HepG2 (cell line): ENCODE data around the gene ABCB6. TPM values are rescaled to one million over a fixed set of nuclear protein-coding genes. Genes with fewer than 3 reads are reported as not detected.
A peak's percentile ranks its signal among the peaks of the same experiment; 100 is the strongest.

Experiments used
- CBX1 ChIP-seq: IDR thresholded peaks from one replicate; pipeline ENCODE4 v1.6.1; 2016; ENCODE audit warnings: antibody characterized with exemption, low read depth
- FOSL2 ChIP-seq: sonication (generic); formaldehyde crosslinking; IDR thresholded peaks from 2 replicates; pipeline ENCODE4 v1.4.0; 2020; ENCODE audit warnings: missing genetic modification reagents
- PAF1 ChIP-seq: IDR thresholded peaks from 2 replicates; pipeline ENCODE4 v1.6.1; 2016; ENCODE audit warnings: missing genetic modification reagents, missing compliant biosample characterization
- SATB2 ChIP-seq: sonication (generic); formaldehyde crosslinking; IDR thresholded peaks from 2 replicates; pipeline ENCODE4 v1.5.0; 2020; ENCODE audit warnings: missing genetic modification reagents
- SOX5 ChIP-seq: IDR thresholded peaks from 2 replicates; pipeline ENCODE4 v1.6.1; 2016; ENCODE audit warnings: borderline replicate concordance
- ZBTB1 ChIP-seq: sonication (generic); formaldehyde crosslinking; IDR thresholded peaks from 2 replicates; pipeline ENCODE4 v1.4.0; 2020; ENCODE audit warnings: missing genetic modification reagents, borderline replicate concordance
- ZFP41 ChIP-seq: sonication (generic); formaldehyde crosslinking; IDR thresholded peaks from 2 replicates; pipeline ENCODE4 v1.4.0; 2020; ENCODE audit warnings: mild to moderate bottlenecking, missing genetic modification reagents, borderline replicate concordance
- ZNF136 ChIP-seq: sonication (generic); formaldehyde crosslinking; IDR thresholded peaks from 2 replicates; pipeline ENCODE4 v1.8.1; 2022; ENCODE audit warnings: low read depth, mild to moderate bottlenecking, moderate library complexity, missing genetic modification reagents
- ZNF644 ChIP-seq: IDR thresholded peaks from 2 replicates; pipeline ENCODE4 v1.6.1; 2016; ENCODE audit warnings: low read depth
- ZNF709 ChIP-seq: sonication (generic); formaldehyde crosslinking; IDR thresholded peaks from 2 replicates; pipeline ENCODE4 v1.5.0; 2020; ENCODE audit warnings: mild to moderate bottlenecking, missing genetic modification reagents
- ZNF850 ChIP-seq: sonication (generic); formaldehyde crosslinking; conservative IDR thresholded peaks from 2 replicates; pipeline ENCODE4 v1.9.0; 2021; ENCODE audit warnings: mild to moderate bottlenecking, missing genetic modification reagents
- polyA plus RNA-seq, 8 experiments: library from polyadenylated mRNA; depleted of rRNA in 3 of 8; stranded (reverse) in 7 of 8; unstranded in 1 of 8; fragments of >200 nt; fragmentation: Illumina TruSeq in 4 of 8; extraction: Trizol in 4 of 8; gene quantifications; 2 replicates each; pipeline versions ENCODE4 v1.2.1 to v1.2.3, GENCODE V29; 2011 to 2016; ENCODE audit warnings: low read depth in 4 of 8, missing spikeins in 1 of 8, mixed read lengths in 1 of 8; ENCODE audit not compliant: insufficient read depth in 1 of 8
- total RNA-seq, 5 experiments: library from RNA; depleted of rRNA; stranded (reverse); fragments of >200 nt; fragmentation: Illumina TruSeq; extraction: Trizol; gene quantifications; 2 replicates each; pipeline ENCODE4 v1.2.3, GENCODE V29; 2016; ENCODE audit warnings: low read depth in 1 of 5
- TF ChIP-seq, protein P1 (sequence below): sonication (generic); formaldehyde crosslinking; IDR thresholded peaks from 2 replicates; pipeline ENCODE4 v1.4.0; 2020; ENCODE audit warnings: missing genetic modification reagents
- TF ChIP-seq, protein P2 (sequence below): sonication (generic); formaldehyde crosslinking; IDR thresholded peaks from 2 replicates; pipeline ENCODE4 v1.4.0; 2020; ENCODE audit warnings: missing genetic modification reagents, borderline replicate concordance
- TF ChIP-seq, protein P3 (sequence below): sonication (generic); formaldehyde crosslinking; IDR thresholded peaks from 2 replicates; pipeline ENCODE4 v1.4.0; 2020; ENCODE audit warnings: missing genetic modification reagents
- TF ChIP-seq, protein P4 (sequence below): sonication (generic); formaldehyde crosslinking; IDR thresholded peaks from 2 replicates; pipeline ENCODE4 v1.4.0; 2020; ENCODE audit warnings: mild to moderate bottlenecking, missing genetic modification reagents
- TF ChIP-seq, protein P5 (sequence below): sonication (generic); formaldehyde crosslinking; IDR thresholded peaks from 2 replicates; pipeline ENCODE4 v1.4.0; 2020; ENCODE audit warnings: missing genetic modification reagents

The ABCB6 gene
- total and polyA plus RNA-seq, 2 of the 13 experiments (the other 11 are each of a cell fraction or from before 2014, with no cell fraction given) = 91.1 to 137 TPM

DNA sequence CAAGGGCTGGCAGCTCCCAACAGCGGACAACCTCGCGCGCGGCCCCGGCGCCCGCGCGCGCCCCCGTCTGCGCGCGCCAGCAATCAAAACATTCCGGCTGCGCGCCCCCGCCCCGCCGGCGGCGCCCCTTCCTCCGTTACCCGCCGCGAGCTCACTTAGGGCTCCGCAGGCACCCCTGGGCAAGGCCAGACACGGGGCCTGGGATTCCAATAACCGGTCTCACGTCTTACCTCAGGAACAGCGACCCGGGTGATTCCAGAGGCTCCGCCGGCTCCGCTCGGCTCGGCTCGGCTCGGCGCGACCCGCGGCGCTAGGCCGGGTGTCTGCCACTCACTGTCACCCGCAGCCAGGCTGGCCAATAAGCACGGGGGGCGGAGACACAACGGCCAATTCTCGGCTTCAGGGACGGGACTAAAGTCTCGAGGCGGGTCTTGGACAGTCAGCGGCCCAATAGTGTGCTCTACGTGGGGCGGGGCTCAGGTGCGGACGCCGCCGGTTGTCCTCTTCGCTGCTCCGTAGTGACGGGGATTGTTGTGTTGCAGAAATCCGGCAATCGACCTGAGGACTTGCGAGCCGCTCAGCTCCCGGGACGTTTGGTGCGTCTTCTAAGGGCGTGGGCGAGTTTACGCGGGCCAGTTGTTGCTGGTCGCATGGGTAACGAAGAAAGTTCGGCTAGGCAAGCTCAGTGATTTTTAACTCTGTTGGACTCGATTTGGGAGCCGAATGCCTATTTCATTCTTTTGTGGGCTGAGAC, 10.7 kb upstream of the ABCB6 start, which contains the start of the genes ANKZF1 and ATG9A (continued):
- TF ChIP-seq, protein P1, sequence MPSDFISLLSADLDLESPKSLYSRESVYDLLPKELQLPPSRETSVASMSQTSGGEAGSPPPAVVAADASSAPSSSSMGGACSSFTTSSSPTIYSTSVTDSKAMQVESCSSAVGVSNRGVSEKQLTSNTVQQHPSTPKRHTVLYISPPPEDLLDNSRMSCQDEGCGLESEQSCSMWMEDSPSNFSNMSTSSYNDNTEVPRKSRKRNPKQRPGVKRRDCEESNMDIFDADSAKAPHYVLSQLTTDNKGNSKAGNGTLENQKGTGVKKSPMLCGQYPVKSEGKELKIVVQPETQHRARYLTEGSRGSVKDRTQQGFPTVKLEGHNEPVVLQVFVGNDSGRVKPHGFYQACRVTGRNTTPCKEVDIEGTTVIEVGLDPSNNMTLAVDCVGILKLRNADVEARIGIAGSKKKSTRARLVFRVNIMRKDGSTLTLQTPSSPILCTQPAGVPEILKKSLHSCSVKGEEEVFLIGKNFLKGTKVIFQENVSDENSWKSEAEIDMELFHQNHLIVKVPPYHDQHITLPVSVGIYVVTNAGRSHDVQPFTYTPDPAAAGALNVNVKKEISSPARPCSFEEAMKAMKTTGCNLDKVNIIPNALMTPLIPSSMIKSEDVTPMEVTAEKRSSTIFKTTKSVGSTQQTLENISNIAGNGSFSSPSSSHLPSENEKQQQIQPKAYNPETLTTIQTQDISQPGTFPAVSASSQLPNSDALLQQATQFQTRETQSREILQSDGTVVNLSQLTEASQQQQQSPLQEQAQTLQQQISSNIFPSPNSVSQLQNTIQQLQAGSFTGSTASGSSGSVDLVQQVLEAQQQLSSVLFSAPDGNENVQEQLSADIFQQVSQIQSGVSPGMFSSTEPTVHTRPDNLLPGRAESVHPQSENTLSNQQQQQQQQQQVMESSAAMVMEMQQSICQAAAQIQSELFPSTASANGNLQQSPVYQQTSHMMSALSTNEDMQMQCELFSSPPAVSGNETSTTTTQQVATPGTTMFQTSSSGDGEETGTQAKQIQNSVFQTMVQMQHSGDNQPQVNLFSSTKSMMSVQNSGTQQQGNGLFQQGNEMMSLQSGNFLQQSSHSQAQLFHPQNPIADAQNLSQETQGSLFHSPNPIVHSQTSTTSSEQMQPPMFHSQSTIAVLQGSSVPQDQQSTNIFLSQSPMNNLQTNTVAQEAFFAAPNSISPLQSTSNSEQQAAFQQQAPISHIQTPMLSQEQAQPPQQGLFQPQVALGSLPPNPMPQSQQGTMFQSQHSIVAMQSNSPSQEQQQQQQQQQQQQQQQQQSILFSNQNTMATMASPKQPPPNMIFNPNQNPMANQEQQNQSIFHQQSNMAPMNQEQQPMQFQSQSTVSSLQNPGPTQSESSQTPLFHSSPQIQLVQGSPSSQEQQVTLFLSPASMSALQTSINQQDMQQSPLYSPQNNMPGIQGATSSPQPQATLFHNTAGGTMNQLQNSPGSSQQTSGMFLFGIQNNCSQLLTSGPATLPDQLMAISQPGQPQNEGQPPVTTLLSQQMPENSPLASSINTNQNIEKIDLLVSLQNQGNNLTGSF (CRISPR knock-in tag) = 0 out of 2 replicates have a peak, but pooled peaks have one; percentile 47
- TF ChIP-seq ZNF136 (CRISPR knock-in tag) (peak; percentile 28; the same call in 1 of the 2 replicates), ZBTB1 (CRISPR knock-in tag) (no peak), PAF1 (CRISPR knock-in tag) (no peak), FOSL2 (peak; percentile 64), SOX5 (CRISPR knock-in tag) (peak; percentile 53), ZFP41 (CRISPR knock-in tag) (0 out of 2 replicates have a peak, but pooled peaks have one; percentile 14), ZNF644 (no peak), ZNF850 (CRISPR knock-in tag) (0 out of 2 replicates have a peak, but pooled peaks have one; percentile 38), CBX1 (peak; percentile 59), ZNF709 (peak; percentile 56; the same call in 1 of the 2 replicates), SATB2 (CRISPR knock-in tag) (peak; percentile 89; the same call in 1 of the 2 replicates)
- TF ChIP-seq, protein P2, sequence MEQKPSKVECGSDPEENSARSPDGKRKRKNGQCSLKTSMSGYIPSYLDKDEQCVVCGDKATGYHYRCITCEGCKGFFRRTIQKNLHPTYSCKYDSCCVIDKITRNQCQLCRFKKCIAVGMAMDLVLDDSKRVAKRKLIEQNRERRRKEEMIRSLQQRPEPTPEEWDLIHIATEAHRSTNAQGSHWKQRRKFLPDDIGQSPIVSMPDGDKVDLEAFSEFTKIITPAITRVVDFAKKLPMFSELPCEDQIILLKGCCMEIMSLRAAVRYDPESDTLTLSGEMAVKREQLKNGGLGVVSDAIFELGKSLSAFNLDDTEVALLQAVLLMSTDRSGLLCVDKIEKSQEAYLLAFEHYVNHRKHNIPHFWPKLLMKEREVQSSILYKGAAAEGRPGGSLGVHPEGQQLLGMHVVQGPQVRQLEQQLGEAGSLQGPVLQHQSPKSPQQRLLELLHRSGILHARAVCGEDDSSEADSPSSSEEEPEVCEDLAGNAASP (CRISPR knock-in tag) = no peak
- TF ChIP-seq, protein P3, sequence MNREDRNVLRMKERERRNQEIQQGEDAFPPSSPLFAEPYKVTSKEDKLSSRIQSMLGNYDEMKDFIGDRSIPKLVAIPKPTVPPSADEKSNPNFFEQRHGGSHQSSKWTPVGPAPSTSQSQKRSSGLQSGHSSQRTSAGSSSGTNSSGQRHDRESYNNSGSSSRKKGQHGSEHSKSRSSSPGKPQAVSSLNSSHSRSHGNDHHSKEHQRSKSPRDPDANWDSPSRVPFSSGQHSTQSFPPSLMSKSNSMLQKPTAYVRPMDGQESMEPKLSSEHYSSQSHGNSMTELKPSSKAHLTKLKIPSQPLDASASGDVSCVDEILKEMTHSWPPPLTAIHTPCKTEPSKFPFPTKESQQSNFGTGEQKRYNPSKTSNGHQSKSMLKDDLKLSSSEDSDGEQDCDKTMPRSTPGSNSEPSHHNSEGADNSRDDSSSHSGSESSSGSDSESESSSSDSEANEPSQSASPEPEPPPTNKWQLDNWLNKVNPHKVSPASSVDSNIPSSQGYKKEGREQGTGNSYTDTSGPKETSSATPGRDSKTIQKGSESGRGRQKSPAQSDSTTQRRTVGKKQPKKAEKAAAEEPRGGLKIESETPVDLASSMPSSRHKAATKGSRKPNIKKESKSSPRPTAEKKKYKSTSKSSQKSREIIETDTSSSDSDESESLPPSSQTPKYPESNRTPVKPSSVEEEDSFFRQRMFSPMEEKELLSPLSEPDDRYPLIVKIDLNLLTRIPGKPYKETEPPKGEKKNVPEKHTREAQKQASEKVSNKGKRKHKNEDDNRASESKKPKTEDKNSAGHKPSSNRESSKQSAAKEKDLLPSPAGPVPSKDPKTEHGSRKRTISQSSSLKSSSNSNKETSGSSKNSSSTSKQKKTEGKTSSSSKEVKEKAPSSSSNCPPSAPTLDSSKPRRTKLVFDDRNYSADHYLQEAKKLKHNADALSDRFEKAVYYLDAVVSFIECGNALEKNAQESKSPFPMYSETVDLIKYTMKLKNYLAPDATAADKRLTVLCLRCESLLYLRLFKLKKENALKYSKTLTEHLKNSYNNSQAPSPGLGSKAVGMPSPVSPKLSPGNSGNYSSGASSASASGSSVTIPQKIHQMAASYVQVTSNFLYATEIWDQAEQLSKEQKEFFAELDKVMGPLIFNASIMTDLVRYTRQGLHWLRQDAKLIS (CRISPR knock-in tag) = peak; percentile 34; the same call in 1 of the 2 replicates
- TF ChIP-seq, protein P4, sequence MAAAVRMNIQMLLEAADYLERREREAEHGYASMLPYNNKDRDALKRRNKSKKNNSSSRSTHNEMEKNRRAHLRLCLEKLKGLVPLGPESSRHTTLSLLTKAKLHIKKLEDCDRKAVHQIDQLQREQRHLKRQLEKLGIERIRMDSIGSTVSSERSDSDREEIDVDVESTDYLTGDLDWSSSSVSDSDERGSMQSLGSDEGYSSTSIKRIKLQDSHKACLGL = peak; percentile 61; the same call in 1 of the 2 replicates
- TF ChIP-seq, protein P5, sequence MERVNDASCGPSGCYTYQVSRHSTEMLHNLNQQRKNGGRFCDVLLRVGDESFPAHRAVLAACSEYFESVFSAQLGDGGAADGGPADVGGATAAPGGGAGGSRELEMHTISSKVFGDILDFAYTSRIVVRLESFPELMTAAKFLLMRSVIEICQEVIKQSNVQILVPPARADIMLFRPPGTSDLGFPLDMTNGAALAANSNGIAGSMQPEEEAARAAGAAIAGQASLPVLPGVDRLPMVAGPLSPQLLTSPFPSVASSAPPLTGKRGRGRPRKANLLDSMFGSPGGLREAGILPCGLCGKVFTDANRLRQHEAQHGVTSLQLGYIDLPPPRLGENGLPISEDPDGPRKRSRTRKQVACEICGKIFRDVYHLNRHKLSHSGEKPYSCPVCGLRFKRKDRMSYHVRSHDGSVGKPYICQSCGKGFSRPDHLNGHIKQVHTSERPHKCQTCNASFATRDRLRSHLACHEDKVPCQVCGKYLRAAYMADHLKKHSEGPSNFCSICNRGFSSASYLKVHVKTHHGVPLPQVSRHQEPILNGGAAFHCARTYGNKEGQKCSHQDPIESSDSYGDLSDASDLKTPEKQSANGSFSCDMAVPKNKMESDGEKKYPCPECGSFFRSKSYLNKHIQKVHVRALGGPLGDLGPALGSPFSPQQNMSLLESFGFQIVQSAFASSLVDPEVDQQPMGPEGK (CRISPR knock-in tag) = peak; percentile 15; the same call in 1 of the 2 replicates
